Peyer's patch (tissue), 4 donors: ENCODE measurements around the gene SCN7A. TPM values are rescaled to one million over a fixed set of nuclear protein-coding genes. Genes with fewer than 3 reads are reported as not detected.

Source experiments
- DNase-seq, 3 donors: peaks; one replicate each; pipeline ENCODE4 v3.0.0-alpha.2; 2017 to 2019
- H3K27ac ChIP-seq, 4 donors: fragments of 200-600 bp; sonication (generic); one replicate each; pipeline ENCODE4 v1.5.1; 2016 to 2019
- H3K27me3 ChIP-seq, 2 donors: fragments of 200-600 bp; sonication (generic); one replicate each; pipeline ENCODE4 v1.5.1; 2019
- H3K36me3 ChIP-seq, 3 donors: fragments of 200-600 bp; sonication (generic); one replicate each; pipeline ENCODE4 v1.5.1; 2016 to 2019
- H3K4me1 ChIP-seq, 4 donors: fragments of 200-600 bp; sonication (generic); one replicate each; pipeline ENCODE4 v1.5.1; 2016 to 2019
- H3K4me3 ChIP-seq, 4 donors: fragments of 200-600 bp; sonication (generic); 1 replicate in 3 of 4; 2 replicates in 1 of 4; pipeline ENCODE4 v1.5.1; 2016 to 2019; ENCODE audit warnings: mild to moderate bottlenecking in 1 of 4
- H3K9me3 ChIP-seq, 4 donors: fragments of 200-600 bp; sonication (generic); one replicate each; pipeline ENCODE4 v1.5.1; 2016 to 2019; ENCODE audit warnings: mild to moderate bottlenecking in 1 of 4
- CTCF ChIP-seq, 6 experiments: fragments of 450-650 bp in 4 of 6; fragments of 200-600 bp in 2 of 6; sonication (generic) in 1 of 6; IDR thresholded peaks; one replicate each; pipeline ENCODE4 v1.5.1; 2017 to 2019; ENCODE audit warnings: antibody characterized with exemption in 6 of 6, mild to moderate bottlenecking in 3 of 6, moderate library complexity in 1 of 6
- POLR2A ChIP-seq, 2 donors: fragments of 450-650 bp; IDR thresholded peaks; one replicate each; pipeline ENCODE4 v1.5.1; 2017; ENCODE audit warnings: antibody characterized with exemption in 2 of 2, mild to moderate bottlenecking in 2 of 2, moderate library complexity in 2 of 2
- total RNA-seq, 4 donors: library from RNA; depleted of rRNA; stranded (reverse); fragments of >200 nt; gene quantifications; one replicate each; pipeline ENCODE4 v1.1.0, GENCODE V29; 2016

Gene SCN7A
- total RNA-seq, 4 donors from 2014 or later = 2.8 to 5.0 (median 3.2) TPM

- Histone ChIP-seq H3K9me3 (no peaks in the 10 kb centered on the region), H3K27me3 (no peaks in the 10 kb centered on the region), H3K4me1 (no peaks in the 10 kb centered on the region), H3K27ac (no peak overlapping the region), H3K4me3 (no peak overlapping the region), H3K36me3 (no peaks in the 10 kb centered on the region)
- no peak for DNase-seq
- TF ChIP-seq CTCF (IDR thresholded peaks at IDR 0.05) (no peak), POLR2A (IDR thresholded peaks at IDR 0.05) (no peak)
Observed at GRCh38 chr2:166436976-166437375, 57.1 kb downstream of the SCN7A start.

- no peak for DNase-seq
- H3K36me3 ChIP-seq = no peaks in the 10 kb centered on the region
- no peak for TF ChIP-seq CTCF (IDR thresholded peaks at IDR 0.05)
- TF ChIP-seq POLR2A (IDR thresholded peaks at IDR 0.05) = no peak
- no peaks in the 10 kb centered on the region for H3K9me3 ChIP-seq
- H3K4me3 ChIP-seq = no peak overlapping the region
- no peak overlapping the region for H3K27ac ChIP-seq
- no peaks in the 10 kb centered on the region for H3K4me1 ChIP-seq
- no peaks in the 10 kb centered on the region for H3K27me3 ChIP-seq
Observed at GRCh38 chr2:166436189-166436588, 57.9 kb downstream of the SCN7A start.

GRCh38 chr2:166434491-166434890 is 59.6 kb downstream of the SCN7A start:
- H3K9me3 ChIP-seq = no peaks in the 10 kb centered on the region
- TF ChIP-seq POLR2A (IDR thresholded peaks at IDR 0.05) (no peak), CTCF (IDR thresholded peaks at IDR 0.05) (no peak)
- H3K36me3 ChIP-seq = no peaks in the 10 kb centered on the region
- no peak overlapping the region for H3K4me3 ChIP-seq
- no peak overlapping the region for H3K27ac ChIP-seq
- H3K27me3 ChIP-seq = no peaks in the 10 kb centered on the region
- no peak for DNase-seq
- no peaks in the 10 kb centered on the region for H3K4me1 ChIP-seq

GRCh38 chr2:166433457-166433856 is 60.6 kb downstream of the SCN7A start:
- Histone ChIP-seq H3K36me3 (no peaks in the 10 kb centered on the region), H3K27me3 (no peaks in the 10 kb centered on the region), H3K9me3 (no peaks in the 10 kb centered on the region), H3K4me3 (no peak overlapping the region), H3K4me1 (no peaks in the 10 kb centered on the region), H3K27ac (no peak overlapping the region)
- TF ChIP-seq POLR2A (IDR thresholded peaks at IDR 0.05) = no peak
- no peak for TF ChIP-seq CTCF (IDR thresholded peaks at IDR 0.05)
- DNase-seq = no peak

- TF ChIP-seq POLR2A (IDR thresholded peaks at IDR 0.05) = no peak
- TF ChIP-seq CTCF (IDR thresholded peaks at IDR 0.05) = no peak
- H3K4me3 ChIP-seq = no peak overlapping the region
- no peaks in the 10 kb centered on the region for H3K4me1 ChIP-seq
- H3K27ac ChIP-seq = no peak overlapping the region
- no peak for DNase-seq
- no peaks in the 10 kb centered on the region for H3K36me3 ChIP-seq
- no peaks in the 10 kb centered on the region for H3K9me3 ChIP-seq
- no peaks in the 10 kb centered on the region for H3K27me3 ChIP-seq
Observed at GRCh38 chr2:166432331-166432730, 61.7 kb downstream of the SCN7A start.

GRCh38 chr2:166424841-166425240 is 69.2 kb downstream of the SCN7A start:
- Histone ChIP-seq H3K27me3 (no peaks in the 10 kb centered on the region), H3K27ac (no peak overlapping the region), H3K4me1 (no peaks in the 10 kb centered on the region), H3K4me3 (no peak overlapping the region), H3K36me3 (no peaks in the 10 kb centered on the region), H3K9me3 (no peaks in the 10 kb centered on the region)
- TF ChIP-seq POLR2A (IDR thresholded peaks at IDR 0.05) (no peak), CTCF (IDR thresholded peaks at IDR 0.05) (no peak)
- DNase-seq = no peak
